Breast epithelium (tissue), 3 donors: ENCODE measurements around the gene ZNF394.

Experiments
- CTCF ChIP-seq, 3 donors: fragments of 450-650 bp; IDR thresholded peaks; one replicate each; pipeline ENCODE4 v1.5.1; 2016 to 2017; ENCODE audit warnings: antibody characterized with exemption in 3 of 3, mild to moderate bottlenecking in 3 of 3, moderate library complexity in 3 of 3
- POLR2A ChIP-seq: fragments of 450-650 bp; IDR thresholded peaks from one replicate; pipeline ENCODE4 v1.6.1; 2016; ENCODE audit warnings: antibody characterized with exemption, mild to moderate bottlenecking, moderate library complexity
- POLR2AphosphoS5 ChIP-seq, 3 donors: sonication (generic); formaldehyde crosslinking; IDR thresholded peaks; one replicate each; pipeline ENCODE4 v1.6.1; 2017; ENCODE audit warnings: antibody characterized with exemption in 3 of 3

- TF ChIP-seq CTCF (IDR thresholded peaks at IDR 0.05) = no peak
- TF ChIP-seq POLR2AphosphoS5 (IDR thresholded peaks at IDR 0.05) = no peak
- TF ChIP-seq POLR2A = no peak
These were observed 54.0 kb downstream of the ZNF394 start for GRCh38 chr7:99446096-99446495.
